IMR-90 (cell line): ENCODE results near the gene TMEM200C. TPM values are rescaled to one million over a fixed set of nuclear protein-coding genes. Genes with fewer than 3 reads are reported as not detected.
A peak's percentile ranks its signal among the peaks of the same experiment; 100 is the strongest.

Experiments used
- ATAC-seq: fragments of 200-7000 bp; cut with Tn5 transposase; 2 replicates; pipeline ENCODE4 v1.9.1; 2020; ENCODE audit warnings: low read depth, mild to moderate bottlenecking, moderate library complexity
- BruUV-seq: library from RNA; stranded (reverse); fragments of 400-500 nt; replicated peaks from 2 replicates; lab custom pipeline; 2021; lab: Mats Ljungman, UMichigan
- CTCF ChIA-PET: fragments of 300-600 bp; formaldehyde crosslinking; extraction: SDS; loops from one replicate; lab custom pipeline; 2021; ENCODE audit warnings: antibody characterized with exemption; lab: Yijun Ruan, JAX
- POLR2A ChIA-PET: fragments of 300-600 bp; sonication (Branson Sonifier 250); formaldehyde crosslinking; loops from one replicate; lab custom pipeline; 2022; ENCODE audit warnings: antibody characterized with exemption; ENCODE audit not compliant: unreplicated experiment; lab: Charles Lee
- DNase-seq: peaks from one replicate; pipeline ENCODE4 v3.0.0; 2013
- H2AFZ ChIP-seq: replicated peaks from 2 replicates; pipeline ENCODE3; 2013; ENCODE audit warnings: low read length, mild to moderate bottlenecking; ENCODE audit not compliant: poor library complexity
- H2AK5ac ChIP-seq: 2 replicates; pipeline ENCODE4 v1.6.1; 2013; ENCODE audit warnings: low read depth, low read length, inconsistent platforms
- H2AK9ac ChIP-seq: replicated peaks from 2 replicates; pipeline ENCODE3; 2013; ENCODE audit warnings: mild to moderate bottlenecking, low read depth, low read length, moderate library complexity; ENCODE audit not compliant: poor library complexity
- H2BK120ac ChIP-seq: 2 replicates; pipeline ENCODE4 v1.6.1; 2013; ENCODE audit warnings: low read depth, low read length, inconsistent platforms
- H2BK15ac ChIP-seq: 3 replicates; pipeline ENCODE4 v1.6.1; 2013; ENCODE audit warnings: low read depth, low read length, inconsistent platforms
- H2BK20ac ChIP-seq: 2 replicates; pipeline ENCODE4 v1.6.1; 2013; ENCODE audit warnings: low read depth, mild to moderate bottlenecking, inconsistent platforms, low read length, moderate library complexity
- H2BK5ac ChIP-seq: 2 replicates; pipeline ENCODE4 v1.6.1; 2013; ENCODE audit warnings: mild to moderate bottlenecking, low read depth, low read length, inconsistent platforms; ENCODE audit not compliant: poor library complexity, severe bottlenecking
- H3K14ac ChIP-seq: replicated peaks from 2 replicates; pipeline ENCODE4 v1.6.1; 2013; ENCODE audit warnings: low read depth, low read length, inconsistent platforms
- H3K18ac ChIP-seq: 2 replicates; pipeline ENCODE4 v1.6.1; 2013; ENCODE audit warnings: low read depth, low read length, control low read depth
- H3K23ac ChIP-seq: 2 replicates; pipeline ENCODE4 v1.6.1; 2013; ENCODE audit warnings: low read depth, low read length, inconsistent platforms
- H3K27ac ChIP-seq: 2 replicates; pipeline ENCODE4 v1.5.1; 2013; ENCODE audit warnings: mild to moderate bottlenecking, control low read depth, low read length; ENCODE audit not compliant: insufficient read depth
- H3K27me3 ChIP-seq: 2 replicates; pipeline ENCODE4 v1.6.1; 2013; ENCODE audit warnings: low read length; ENCODE audit not compliant: control insufficient read depth, insufficient read depth
- H3K36me3 ChIP-seq: 2 replicates; pipeline ENCODE4 v1.6.1; 2013; ENCODE audit warnings: low read length, mixed read lengths; ENCODE audit not compliant: control insufficient read depth, insufficient read depth
- H3K4ac ChIP-seq: 2 replicates; pipeline ENCODE4 v1.6.1; 2013; ENCODE audit warnings: low read depth, low read length, inconsistent platforms
- H3K4me1 ChIP-seq: 2 replicates; pipeline ENCODE4 v1.6.1; 2013; ENCODE audit warnings: low read length, mixed read lengths; ENCODE audit not compliant: control insufficient read depth, insufficient read depth
- H3K4me2 ChIP-seq: 2 replicates; pipeline ENCODE4 v1.6.1; 2013; ENCODE audit warnings: low read depth, mild to moderate bottlenecking, control low read depth, low read length, moderate library complexity
- H3K4me3 ChIP-seq: 2 replicates; pipeline ENCODE4 v1.5.1; 2013; ENCODE audit warnings: low read depth, mild to moderate bottlenecking, control low read depth, low read length, moderate library complexity; ENCODE audit not compliant: insufficient read depth
- H3K56ac ChIP-seq: 2 replicates; pipeline ENCODE4 v1.6.1; 2013; ENCODE audit warnings: low read length, inconsistent platforms; ENCODE audit not compliant: insufficient read depth; ENCODE audit errors: extremely low read depth
- H3K79me1 ChIP-seq, 2 experiments: 2 replicates each; pipeline ENCODE4 v1.6.1; 2013; ENCODE audit warnings: low read length in 2 of 2, inconsistent platforms in 1 of 2, low read depth in 1 of 2
- H3K9ac ChIP-seq: 2 replicates; pipeline ENCODE4 v1.6.1; 2013; ENCODE audit warnings: low read depth, low read length, control low read depth
- H3K9me1 ChIP-seq: 2 replicates; pipeline ENCODE4 v1.6.1; 2013; ENCODE audit warnings: low read length, inconsistent platforms; ENCODE audit not compliant: insufficient read depth
- H3K9me3 ChIP-seq: 2 replicates; pipeline ENCODE4 v1.6.1; 2013; ENCODE audit warnings: low read length; ENCODE audit not compliant: control insufficient read depth, insufficient read depth
- H4K20me1 ChIP-seq: 2 replicates; pipeline ENCODE4 v1.6.1; 2013; ENCODE audit warnings: low read length, inconsistent platforms; ENCODE audit not compliant: insufficient read depth
- H4K5ac ChIP-seq: 2 replicates; pipeline ENCODE4 v1.6.1; 2013; ENCODE audit warnings: mild to moderate bottlenecking, low read depth, low read length, control low read depth
- H4K8ac ChIP-seq, 2 experiments: 2 replicates each; pipeline ENCODE4 v1.6.1; 2013; ENCODE audit warnings: low read depth in 2 of 2, low read length in 2 of 2, control low read depth in 1 of 2, inconsistent platforms in 1 of 2
- H4K91ac ChIP-seq: 2 replicates; pipeline ENCODE4 v1.6.1; 2013; ENCODE audit warnings: low read depth, low read length, inconsistent platforms; ENCODE audit not compliant: insufficient read depth
- CEBPB ChIP-seq: IDR thresholded peaks from 2 replicates; pipeline ENCODE4 v1.6.1; 2012; ENCODE audit warnings: low read depth, low read length, improper control_type of control experiment
- CHD1 ChIP-seq: IDR thresholded peaks from 2 replicates; pipeline ENCODE4 v1.6.1; 2012; ENCODE audit warnings: low read depth, low read length, improper control_type of control experiment
- CTCF ChIP-seq: conservative IDR thresholded peaks from 2 replicates; pipeline ENCODE4 v1.5.1; 2012; ENCODE audit warnings: mild to moderate bottlenecking, low read depth, low read length, improper control_type of control experiment
- FOS ChIP-seq: fragments of 150-350 bp; IDR thresholded peaks from 2 replicates; pipeline ENCODE4 v1.6.1; 2016; ENCODE audit warnings: low read depth, low read length
- RAD21 ChIP-seq: IDR thresholded peaks from 2 replicates; pipeline ENCODE4 v1.6.1; 2012; ENCODE audit warnings: low read length, improper control_type of control experiment
- SMC3 ChIP-seq: fragments of 150-350 bp; IDR thresholded peaks from 2 replicates; pipeline ENCODE4 v1.6.1; 2016; ENCODE audit warnings: low read depth, mild to moderate bottlenecking, antibody characterized with exemption, low read length, moderate library complexity
- USF2 ChIP-seq: fragments of 150-350 bp; IDR thresholded peaks from 2 replicates; pipeline ENCODE4 v1.6.1; 2017; ENCODE audit warnings: mild to moderate bottlenecking, antibody characterized with exemption, low read length, low read depth
- WGBS, 2 experiments: methylation state at CpG; one replicate each; pipeline versions ENCODE4 v1.1.5 to v1.1.7; 2013; ENCODE audit warnings: missing lambda C conversion rate in 2 of 2; ENCODE audit not compliant: insufficient read length in 1 of 2; ENCODE audit errors: extremely low coverage in 2 of 2; 5-methylcytosine and 5-hydroxymethylcytosine counted together
- dilution Hi-C: fragments of 300-500 bp; cut with HindIII; formaldehyde crosslinking; loops from one replicate; pipeline ENCODE4 v1.14.3; 2018; ENCODE audit warnings: low sequenced_read_pairs; ENCODE audit not compliant: unreplicated experiment
- in situ Hi-C: fragments of 300-500 bp; cut with MboI; formaldehyde crosslinking; loops from 3 replicates; pipeline ENCODE4 v1.14.3; 2019; ENCODE audit warnings: low sequenced_read_pairs, inconsistent platforms, mixed read lengths
- intact Hi-C: fragments of 100-400 bp; cut with micrococcal nuclease; formaldehyde crosslinking; loops from 2 replicates; pipeline ENCODE4 v1.10.0; 2022
- polyA plus RNA-seq, 3 experiments: library from polyadenylated mRNA; depleted of rRNA; stranded (reverse); fragments of >200 nt; gene quantifications; 2 replicates each; pipeline ENCODE4 v1.2.3, GENCODE V29; 2012; ENCODE audit warnings: low replicate concordance in 1 of 3
- total RNA-seq: library from RNA; depleted of rRNA; stranded (reverse); fragments of >200 nt; gene quantifications from 2 replicates; pipeline ENCODE4 v1.2.3, GENCODE V29; 2012
- TF ChIP-seq, protein P1 (sequence below): fragments of 150-350 bp; IDR thresholded peaks from 2 replicates; pipeline ENCODE4 v1.6.1; 2016; ENCODE audit warnings: low read depth, mild to moderate bottlenecking, low read length, moderate library complexity, borderline replicate concordance

TMEM200C gene
- total and polyA plus RNA-seq, 2 of the 4 experiments (the other 2 are of a cell fraction): 1.4 to 2.5 TPM

DNA sequence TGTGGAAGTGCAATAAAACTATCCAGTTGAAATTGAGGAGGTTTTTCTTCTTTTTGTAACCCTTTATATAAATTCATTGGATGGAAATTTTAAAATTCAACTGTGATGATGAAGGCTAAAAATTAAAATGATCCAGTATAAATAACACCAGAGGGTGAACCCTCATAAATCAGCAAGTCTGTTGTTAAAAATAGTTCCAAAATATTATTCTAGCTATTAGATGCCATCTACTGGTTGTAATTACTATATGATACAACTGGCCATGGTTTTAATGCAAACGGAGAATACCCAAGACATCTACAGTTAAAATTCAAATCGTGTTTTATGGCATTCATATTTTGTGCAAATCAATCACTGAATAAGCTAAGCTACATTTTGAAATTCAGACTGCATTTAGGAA, 53.8 kb downstream of the TMEM200C start:
- Histone ChIP-seq H3K27ac (no peak overlapping the region), H2AK5ac (no peak overlapping the region), H4K5ac (no peak overlapping the region), H2BK15ac (no peak overlapping the region), H2AFZ (no peak overlapping the region), H3K4me1 (no peaks in the 10 kb centered on the region), H4K20me1 (no peaks in the 10 kb centered on the region), H3K79me1 (no peaks in the 10 kb centered on the region), H4K91ac (no peak overlapping the region), H3K9me3 (no peaks in the 10 kb centered on the region), H3K4ac (no peak overlapping the region), H2BK5ac (no peak overlapping the region), H3K9me1 (no peaks in the 10 kb centered on the region), H3K27me3 (peaks cover 3% of the 10 kb centered on the region; the same call in 1 of the 2 replicates), H3K9ac (no peak overlapping the region), H3K36me3 (no peaks in the 10 kb centered on the region), H3K18ac (no peak overlapping the region), H2BK20ac (no peak overlapping the region), H2AK9ac (no peak overlapping the region), H3K23ac (no peak overlapping the region), H3K4me2 (no peak overlapping the region), H3K4me3 (no peak overlapping the region), H4K8ac (no peak overlapping the region), H3K14ac (no peak overlapping the region), H2BK120ac (no peak overlapping the region), H3K56ac (no peak overlapping the region)
- dilution Hi-C loops: no loop called here
- WGBS, 2 experiments: no CpG with 5 or more reads among the region's 2 CpGs
- no TSS peak for BruUV-seq
- in situ Hi-C loops: loop anchor here (10.0 kb wide), 1 partner anchor 237 kb away; no protein-coding TSS in a partner anchor
- no peak for TF ChIP-seq RAD21
- no peak for TF ChIP-seq CEBPB
- TF ChIP-seq CTCF: no peak
- 0 out of 2 replicates have a peak, but pooled peaks have one; percentile 11 for TF ChIP-seq SMC3
- TF ChIP-seq USF2: no peak
- TF ChIP-seq, protein P1, sequence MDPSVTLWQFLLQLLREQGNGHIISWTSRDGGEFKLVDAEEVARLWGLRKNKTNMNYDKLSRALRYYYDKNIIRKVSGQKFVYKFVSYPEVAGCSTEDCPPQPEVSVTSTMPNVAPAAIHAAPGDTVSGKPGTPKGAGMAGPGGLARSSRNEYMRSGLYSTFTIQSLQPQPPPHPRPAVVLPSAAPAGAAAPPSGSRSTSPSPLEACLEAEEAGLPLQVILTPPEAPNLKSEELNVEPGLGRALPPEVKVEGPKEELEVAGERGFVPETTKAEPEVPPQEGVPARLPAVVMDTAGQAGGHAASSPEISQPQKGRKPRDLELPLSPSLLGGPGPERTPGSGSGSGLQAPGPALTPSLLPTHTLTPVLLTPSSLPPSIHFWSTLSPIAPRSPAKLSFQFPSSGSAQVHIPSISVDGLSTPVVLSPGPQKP: no peak
- TF ChIP-seq CHD1: no peak
- no peak for TF ChIP-seq FOS
- POLR2A ChIA-PET: interaction anchor here (0.6 kb wide), 1 partner anchor 12 kb away, joined by 3 read pairs; no protein-coding TSS in a partner anchor
- ATAC-seq (no peak), DNase-seq (no peak)
- intact Hi-C loops: loop anchor here (1.0 to 10.0 kb wide), 3 partner anchors 21 to 417 kb away; no protein-coding TSS in a partner anchor
- CTCF ChIA-PET: no interaction called here
